ENCODE data around the gene RPS4Y1.
A peak's percentile ranks its signal among the peaks of the same experiment; 100 is the strongest.
"Not testable (repeated sequence)": the region's sequence is repeated elsewhere in the genome, so short reads cannot be mapped to it uniquely, and the experiment has no call there.

The RPS4Y1 gene

DNA sequence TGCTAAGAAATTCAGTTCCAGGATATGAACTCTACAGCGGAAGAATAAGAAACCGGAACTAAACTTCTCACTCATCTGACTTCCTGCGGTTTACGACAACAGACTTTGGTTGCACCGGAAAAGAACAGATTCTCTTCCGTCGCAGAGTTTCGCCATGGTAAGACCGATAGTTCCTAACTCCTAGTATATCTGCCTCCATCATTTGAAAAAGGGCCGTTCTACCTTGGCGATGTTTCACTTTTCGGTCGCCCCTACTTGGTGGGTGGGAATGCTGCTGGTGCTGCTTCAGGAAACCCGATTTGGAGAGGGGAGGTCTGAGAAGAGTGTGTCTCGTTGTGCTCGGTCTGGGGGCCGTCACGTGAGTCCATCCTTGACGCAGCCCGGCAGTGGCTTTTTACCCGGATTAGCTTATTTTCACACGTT lies at the start of gene RPS4Y1:
RPS4Y1 (plus strand) TSS at position 132 of the 423 bp plus-strand sequence; CDS start at position 155, 23 bp downstream.
- DNase-seq: peak; percentile 84

DNA sequence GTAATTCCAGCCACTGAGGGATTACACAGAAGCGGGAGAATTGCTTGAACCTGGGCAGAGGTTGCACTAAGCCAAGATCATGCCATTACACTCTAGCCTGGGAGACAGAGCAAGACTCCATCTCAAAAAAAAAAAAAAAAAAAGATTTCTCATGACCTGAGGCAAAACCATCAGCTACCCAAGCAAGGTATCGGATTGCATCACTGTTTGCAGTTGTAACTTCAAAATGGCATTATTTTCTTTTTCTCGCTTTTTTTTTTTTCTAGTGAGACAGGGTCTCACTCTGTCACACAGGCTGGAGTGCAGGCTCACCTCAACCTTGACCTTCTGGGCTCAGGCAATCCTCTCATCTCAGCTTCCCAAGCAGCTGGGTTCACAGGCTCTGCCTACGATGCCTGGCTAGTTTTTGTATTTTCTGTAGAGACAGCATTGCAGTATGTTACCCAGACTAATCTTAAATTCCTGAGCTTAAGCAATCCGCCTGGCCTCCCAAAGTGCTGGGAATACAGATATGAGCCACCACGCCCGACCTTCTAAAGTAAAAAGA lies 44.4 kb upstream of the RPS4Y1 start:
- no peak for DNase-seq

- peak; percentile 25 for DNase-seq
Measured at GRCh38 chrY:2797991-2798390, 43.4 kb upstream of the RPS4Y1 start.

DNA sequence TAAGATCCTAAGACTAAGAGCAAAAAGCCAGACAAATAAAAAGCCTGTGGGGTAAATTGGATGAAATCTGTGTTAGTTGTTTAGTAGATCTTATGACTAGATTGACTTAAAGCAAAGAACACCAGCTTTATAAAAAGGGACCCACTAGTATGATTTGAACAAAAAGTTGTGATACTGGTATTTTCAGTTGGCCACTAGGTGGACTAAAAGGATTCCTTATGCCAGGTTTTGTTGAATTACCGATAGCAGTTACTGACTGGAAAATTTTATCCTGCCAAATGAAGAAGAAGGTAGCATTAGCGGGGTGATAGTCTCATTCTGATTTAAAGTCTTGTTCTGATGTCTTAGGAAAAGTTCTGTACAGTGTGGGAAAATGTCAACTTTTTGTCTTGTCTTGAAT lies 41.2 kb upstream of the RPS4Y1 start:
- peak; percentile 10 for DNase-seq

DNA sequence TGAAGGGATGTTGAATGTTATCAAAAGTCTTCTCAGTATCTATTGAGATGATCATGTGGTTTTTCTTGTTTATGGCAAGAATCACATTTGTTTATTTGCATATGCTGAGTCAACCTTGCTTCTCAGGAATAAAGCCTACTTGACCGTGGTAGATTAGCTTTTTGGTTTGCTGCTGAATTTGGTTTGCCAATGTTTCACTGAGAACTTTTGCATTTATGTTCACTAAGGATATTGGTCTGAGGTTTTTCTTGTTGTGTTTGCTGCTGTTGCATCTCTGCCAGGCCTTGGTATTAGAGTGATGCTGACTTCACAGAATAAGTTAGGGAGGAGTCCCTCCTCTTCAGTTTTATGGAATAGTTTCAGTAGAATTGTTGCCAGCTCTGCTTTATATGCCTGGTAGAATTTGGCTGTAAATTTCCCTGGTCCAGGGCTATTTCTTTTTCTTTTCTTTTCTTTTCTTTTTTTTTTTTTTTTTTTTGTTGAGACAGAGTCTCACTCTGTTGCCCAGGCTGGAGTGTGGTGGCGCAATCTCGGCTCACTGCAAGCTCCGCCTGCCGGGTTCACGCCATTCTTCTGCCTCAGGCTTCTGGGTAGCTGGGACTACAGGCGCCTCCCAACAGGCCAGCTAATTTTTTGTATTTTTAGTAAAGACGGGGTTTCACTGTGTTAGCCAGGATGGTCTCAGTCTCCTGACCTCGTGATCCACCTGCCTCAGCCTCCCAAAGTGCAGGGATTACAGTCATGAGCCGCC lies 24.1 kb upstream of the RPS4Y1 start:
- DNase-seq: not testable (repeated sequence)

DNA sequence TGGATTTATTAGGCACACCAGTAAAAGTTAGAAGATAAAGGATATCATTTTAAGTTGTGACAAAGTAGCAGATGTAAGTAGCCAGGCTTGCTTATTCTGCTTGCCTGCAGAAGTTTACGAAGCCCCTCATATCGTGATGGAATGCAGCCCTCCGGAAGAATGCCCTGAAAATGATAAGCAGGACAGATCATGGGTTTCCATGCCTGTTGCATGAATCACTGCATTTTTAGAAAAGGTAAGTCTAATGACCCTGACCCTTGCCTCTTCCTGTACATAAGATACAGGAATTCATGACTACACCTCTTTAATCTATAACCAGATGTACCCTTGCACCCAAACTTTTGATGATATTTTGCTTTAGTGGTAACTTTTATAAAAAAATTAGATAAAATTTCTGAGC lies 16.9 kb upstream of the RPS4Y1 start:
- DNase-seq: no peak

DNA sequence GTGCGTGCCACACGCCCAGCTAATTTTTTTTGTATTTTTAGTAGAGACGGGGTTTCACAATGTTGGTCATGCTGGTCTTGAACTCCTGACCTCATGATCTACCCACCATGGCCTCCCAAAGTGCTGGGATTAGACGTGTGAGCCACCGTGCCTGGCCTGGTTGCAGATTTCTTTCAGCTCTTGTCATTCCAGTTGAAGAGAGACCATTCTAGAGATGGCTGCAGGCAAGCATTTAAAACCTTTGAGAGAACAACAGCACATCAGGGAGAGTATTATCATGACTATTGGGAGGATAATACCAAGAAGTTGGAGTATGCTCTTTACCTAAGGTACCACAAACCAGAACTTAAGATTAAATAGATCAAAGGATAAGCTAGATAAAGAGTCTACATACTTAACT lies 12.9 kb upstream of the RPS4Y1 start:
- no peak for DNase-seq

DNA sequence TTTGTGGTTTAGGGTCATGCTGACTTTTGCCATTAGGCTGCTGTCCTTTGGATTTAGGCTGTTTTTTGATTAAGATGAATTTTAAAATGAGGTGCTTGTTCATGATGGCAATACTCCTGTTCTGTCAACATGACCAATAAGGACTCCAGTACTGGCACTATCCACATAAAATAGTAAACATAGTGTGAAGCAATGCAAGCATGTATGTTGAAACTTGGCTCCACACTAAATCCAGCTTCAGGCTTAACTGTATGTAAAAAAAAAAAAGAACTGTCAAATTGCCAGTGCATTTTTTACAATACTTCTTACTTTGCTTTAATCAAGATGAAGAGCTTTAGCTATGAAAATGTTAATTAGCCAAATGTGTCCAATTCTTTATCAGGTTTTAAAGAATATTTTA lies 6.2 kb upstream of the RPS4Y1 start:
- DNase-seq: no peak

DNA sequence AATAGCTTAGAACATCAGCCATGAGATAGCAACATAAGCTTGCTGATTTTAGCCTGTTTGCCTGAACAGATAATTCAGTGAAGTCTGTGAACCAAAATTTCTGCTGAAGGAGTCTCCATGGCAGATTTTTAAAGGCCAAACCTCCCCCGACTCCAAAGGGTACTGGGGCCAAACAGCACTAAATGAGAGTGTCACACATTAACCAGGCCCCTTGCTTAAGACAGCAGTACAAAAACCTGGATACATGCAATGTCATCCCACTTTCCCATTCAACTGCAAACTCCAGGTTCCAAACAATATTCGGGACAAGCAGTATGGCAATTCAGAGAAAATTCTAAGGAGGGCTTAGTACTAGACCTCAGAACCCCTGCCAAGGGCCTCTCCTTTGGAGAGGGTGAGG lies 4.3 kb upstream of the RPS4Y1 start:
- no peak for DNase-seq

- DNase-seq: no peak
Measured at GRCh38 chrY:2837932-2838331, 3.5 kb upstream of the RPS4Y1 start.

GRCh38 chrY:2846791-2847190 lies 5.4 kb downstream of the RPS4Y1 start:
- DNase-seq: no peak

DNA sequence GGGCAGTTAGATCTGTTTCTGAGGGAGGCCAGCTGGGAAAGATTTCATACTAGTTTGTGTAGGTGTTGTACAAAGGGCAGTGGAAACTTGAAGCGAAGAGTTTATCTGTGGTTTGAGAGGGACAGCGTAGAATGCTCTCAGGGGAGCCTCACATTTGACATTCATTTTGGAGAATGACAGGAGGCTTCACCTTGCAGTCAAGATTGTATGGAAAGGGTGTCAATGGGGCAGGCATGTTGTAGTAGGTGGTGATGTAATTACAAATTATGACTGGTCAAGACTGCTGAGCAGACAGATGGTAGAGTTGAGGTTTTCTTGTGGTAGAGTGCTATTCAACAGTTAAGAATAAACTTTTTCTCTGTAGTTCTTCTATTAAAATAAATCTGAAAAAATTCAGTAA lies 7.0 kb downstream of the RPS4Y1 start:
- no peak for DNase-seq

GRCh38 chrY:2849368-2849767 lies 8.0 kb downstream of the RPS4Y1 start:
- no peak for DNase-seq

DNA sequence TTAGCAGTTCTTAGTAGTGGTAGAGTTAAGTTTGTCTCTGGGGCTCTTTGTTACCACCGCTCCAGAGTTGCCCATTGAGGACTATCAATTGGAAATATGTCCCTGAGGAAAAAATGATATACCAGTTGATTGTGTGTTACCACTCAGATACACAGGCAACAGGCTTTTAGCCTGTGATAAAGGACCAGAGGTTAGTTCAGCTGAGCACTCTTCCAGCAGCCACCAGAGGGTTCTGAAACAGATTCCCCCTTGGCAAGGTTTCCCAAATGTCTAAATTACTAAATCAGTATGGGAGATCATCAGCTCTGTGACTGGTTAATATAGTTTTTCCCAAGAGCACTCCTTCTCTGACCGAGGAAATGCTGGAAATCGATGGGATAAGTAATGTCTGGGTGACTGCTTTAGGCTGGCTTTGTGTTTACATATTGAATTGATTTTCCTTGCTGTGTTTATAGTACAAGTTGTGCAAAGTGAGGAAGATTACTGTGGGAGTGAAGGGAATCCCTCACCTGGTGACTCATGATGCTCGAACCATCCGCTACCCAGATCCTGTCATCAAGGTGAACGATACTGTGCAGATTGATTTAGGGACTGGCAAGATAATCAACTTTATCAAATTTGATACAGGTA lies 12.9 kb downstream of the RPS4Y1 start:
- no peak for DNase-seq

DNA sequence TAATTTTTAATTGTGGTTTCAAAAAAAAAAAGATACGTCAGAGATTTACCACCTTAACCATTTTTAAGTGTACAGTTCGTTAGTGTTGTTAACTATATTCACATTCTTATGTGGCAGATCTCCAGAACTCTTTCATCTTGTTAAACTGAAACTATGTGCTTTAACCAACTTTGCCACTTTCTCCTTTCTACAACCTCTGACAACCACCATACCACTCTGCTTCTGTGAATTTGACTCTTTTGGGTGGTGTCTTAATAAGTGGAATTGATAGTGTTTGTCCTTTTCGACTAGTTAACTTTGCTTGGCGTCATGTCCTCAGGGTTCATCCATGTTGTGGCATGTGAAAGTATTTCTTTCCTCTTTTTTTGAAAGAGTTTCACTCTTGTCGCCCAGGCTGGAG lies 15.7 kb downstream of the RPS4Y1 start:
- no peak for DNase-seq

DNA sequence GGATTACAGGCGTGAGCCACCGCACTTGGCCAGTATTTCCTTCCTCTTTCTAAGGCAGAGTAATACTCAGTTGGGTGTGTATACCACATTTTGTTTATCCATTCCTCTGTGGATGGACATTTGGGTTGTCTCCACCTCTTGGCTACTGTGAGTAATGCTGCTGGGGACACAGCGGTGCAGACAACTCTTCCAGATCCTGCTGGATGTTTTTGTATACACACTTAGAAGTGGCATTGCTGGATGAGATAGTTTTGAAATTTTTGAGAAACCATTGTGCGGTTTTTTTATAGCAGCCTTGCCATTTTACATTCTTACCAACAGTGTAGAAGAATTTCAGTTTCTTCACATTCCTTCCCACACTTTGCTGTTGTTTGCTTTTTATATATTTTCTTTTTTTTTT lies 16.3 kb downstream of the RPS4Y1 start:
- no peak for DNase-seq

DNA sequence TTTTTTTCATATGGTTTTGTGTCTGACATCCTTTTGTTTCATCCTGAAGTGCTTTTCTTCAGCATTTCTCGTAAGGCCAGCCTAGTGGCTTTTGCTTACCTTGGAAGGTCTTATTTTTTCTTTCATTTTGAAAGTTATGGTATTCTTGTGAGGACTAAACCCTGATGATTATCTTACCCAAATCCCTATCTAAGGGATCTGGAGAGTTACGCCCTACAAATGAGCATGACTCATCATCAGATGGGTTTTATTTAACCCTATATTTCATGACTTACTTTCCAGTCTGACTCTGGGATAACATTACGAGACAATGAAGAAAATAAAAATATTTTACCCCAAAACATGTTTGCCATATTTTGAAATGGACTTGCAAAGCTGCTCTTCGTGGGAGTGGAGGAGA lies 18.4 kb downstream of the RPS4Y1 start:
- no peak for DNase-seq

GRCh38 chrY:2860511-2860910 lies 19.1 kb downstream of the RPS4Y1 start:
- no peak for DNase-seq

DNA sequence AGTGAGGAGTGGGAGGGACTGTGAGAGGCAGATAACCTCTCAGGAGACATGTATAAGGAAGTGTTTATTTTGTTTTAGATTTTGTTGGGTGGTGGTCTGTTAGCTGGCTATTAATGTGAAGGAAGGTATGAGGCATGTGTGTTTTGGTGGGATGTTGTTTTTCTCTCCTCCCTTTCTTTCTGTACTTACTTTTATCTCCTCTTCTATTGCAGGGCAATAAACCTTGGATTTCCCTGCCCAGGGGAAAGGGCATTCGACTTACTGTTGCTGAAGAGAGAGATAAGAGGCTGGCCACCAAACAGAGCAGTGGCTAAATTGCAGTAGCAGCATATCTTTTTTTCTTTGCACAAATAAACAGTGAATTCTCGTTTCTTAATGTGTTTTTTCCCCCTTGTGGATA lies 25.2 kb downstream of the RPS4Y1 start:
- DNase-seq: no peak

- DNase-seq: no peak
Measured at GRCh38 chrY:2867469-2867868, 26.1 kb downstream of the RPS4Y1 start.

- no peak for DNase-seq
Measured at GRCh38 chrY:2868035-2868607, 26.7 kb downstream of the RPS4Y1 start.

GRCh38 chrY:2872234-2872633 lies 30.8 kb downstream of the RPS4Y1 start:
- DNase-seq: not testable (repeated sequence)

DNA sequence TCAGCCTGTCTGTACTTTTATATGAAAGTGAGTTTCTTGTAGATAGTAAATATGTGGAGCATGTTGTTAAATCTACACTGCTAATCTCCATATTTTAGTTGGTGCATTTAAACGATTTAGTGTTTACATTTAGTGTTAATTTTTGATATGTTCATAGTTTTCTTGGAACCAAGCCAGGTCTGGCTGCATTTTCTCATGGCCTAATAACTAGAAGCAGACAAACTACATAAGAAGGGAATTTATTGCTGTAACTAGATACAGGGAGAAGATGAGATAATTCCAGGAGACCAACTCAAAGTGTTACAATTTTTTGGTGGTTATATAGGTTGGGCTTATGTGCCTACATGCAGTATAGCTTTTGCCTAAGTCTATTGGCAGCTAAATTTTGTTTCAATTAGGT lies 32.8 kb downstream of the RPS4Y1 start:
- DNase-seq: peak; percentile 17

DNA sequence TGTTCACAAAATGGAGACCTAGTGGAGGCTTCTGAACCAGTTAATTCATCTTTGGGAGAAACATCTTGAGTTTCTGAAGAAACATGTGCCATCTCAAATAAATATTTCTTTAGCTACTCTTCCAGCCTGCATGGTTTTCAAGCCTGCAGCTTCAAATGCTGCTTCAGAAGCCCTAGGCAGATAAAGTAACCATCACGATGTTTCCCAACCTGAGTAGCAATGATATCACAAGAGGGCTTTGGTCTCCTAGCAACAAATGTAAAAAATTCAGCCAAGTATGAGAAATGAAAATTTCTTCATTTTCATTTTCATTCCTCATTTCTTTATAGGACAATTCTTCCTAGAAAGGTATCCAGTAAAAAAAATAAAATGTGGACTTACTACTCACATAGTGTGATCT lies 42.2 kb downstream of the RPS4Y1 start:
- DNase-seq: no peak
